Measurements from ENCODE around the gene FBH1. TPM values are rescaled to one million over a fixed set of nuclear protein-coding genes. Genes with fewer than 3 reads are reported as not detected.

Gene FBH1
- total RNA-seq, 1 donor: 93.7 TPM

DNA sequence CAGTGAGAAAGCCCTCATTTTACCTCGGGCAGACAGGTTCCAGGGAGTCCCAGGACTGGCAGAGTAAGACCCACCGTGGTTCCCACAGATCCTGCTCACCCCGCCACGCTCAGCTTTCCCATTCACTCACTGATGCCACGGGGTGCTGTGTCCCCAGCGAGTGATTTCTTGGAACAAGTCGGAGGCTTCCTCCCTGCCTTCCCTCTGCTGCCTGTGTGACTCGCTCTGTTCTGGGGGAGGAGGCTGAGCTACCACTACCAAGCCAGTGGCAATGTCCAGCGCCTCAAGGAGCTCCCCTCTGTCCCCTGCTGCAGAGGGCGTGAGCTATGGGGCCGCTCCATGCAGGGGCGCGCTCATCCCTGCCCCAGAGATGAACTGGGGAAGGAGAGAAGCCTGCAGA is 74.7 kb downstream of the FBH1 start:
- no peaks in the 10 kb centered on the region for H4K20me1 ChIP-seq (ENCODE audit: insufficient read depth, low read length)
- no peak overlapping the region for H3K4me2 ChIP-seq (ENCODE audit: insufficient read depth, low read length)
- TF ChIP-seq, protein P1, sequence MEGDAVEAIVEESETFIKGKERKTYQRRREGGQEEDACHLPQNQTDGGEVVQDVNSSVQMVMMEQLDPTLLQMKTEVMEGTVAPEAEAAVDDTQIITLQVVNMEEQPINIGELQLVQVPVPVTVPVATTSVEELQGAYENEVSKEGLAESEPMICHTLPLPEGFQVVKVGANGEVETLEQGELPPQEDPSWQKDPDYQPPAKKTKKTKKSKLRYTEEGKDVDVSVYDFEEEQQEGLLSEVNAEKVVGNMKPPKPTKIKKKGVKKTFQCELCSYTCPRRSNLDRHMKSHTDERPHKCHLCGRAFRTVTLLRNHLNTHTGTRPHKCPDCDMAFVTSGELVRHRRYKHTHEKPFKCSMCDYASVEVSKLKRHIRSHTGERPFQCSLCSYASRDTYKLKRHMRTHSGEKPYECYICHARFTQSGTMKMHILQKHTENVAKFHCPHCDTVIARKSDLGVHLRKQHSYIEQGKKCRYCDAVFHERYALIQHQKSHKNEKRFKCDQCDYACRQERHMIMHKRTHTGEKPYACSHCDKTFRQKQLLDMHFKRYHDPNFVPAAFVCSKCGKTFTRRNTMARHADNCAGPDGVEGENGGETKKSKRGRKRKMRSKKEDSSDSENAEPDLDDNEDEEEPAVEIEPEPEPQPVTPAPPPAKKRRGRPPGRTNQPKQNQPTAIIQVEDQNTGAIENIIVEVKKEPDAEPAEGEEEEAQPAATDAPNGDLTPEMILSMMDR (IDR thresholded peaks at IDR 0.05; ENCODE audit: extremely low read depth, low read depth, low read length): no peak
- no peaks in the 10 kb centered on the region for H3K9me3 ChIP-seq (ENCODE audit: low read depth, low read length)
- no peak overlapping the region for H2AFZ ChIP-seq (ENCODE audit: low read length)
- no peaks in the 10 kb centered on the region for H3K79me2 ChIP-seq (ENCODE audit: insufficient read depth, low read length)
- H3K4me1 ChIP-seq (ENCODE audit: insufficient read depth, low read length): no peaks in the 10 kb centered on the region
- peak; percentile 77 for DNase-seq (ENCODE audit: insufficient read length, low spot score, missing footprints)
- H3K27ac ChIP-seq (ENCODE audit: low read depth, low read length): no peak overlapping the region
- no peak overlapping the region for H3K4me3 ChIP-seq (ENCODE audit: insufficient read depth, low read length)
- H3K27me3 ChIP-seq (ENCODE audit: insufficient read depth, low read length): no peaks in the 10 kb centered on the region
- H3K36me3 ChIP-seq (ENCODE audit: insufficient read depth, low read length): no peaks in the 10 kb centered on the region

DNA sequence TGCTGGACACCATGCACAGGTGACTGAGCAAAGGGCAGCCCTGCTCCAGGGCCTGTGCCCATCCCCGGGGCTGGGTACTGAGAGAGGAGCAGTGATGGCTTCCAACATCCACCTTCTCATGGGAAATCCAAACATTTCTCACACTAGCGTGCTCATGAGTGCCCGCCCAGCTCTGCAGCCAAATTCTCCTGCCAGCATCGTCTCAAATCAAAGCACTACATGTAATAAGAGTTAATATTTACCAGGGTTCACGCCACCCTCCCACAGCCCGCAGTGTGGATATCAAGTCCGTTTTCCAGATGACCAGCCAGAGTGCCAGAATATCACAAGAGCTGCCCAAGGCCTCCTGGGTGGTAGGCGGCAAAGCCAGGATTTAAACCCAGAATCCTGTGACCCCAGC is 75.2 kb downstream of the FBH1 start:
- H3K79me2 ChIP-seq (ENCODE audit: insufficient read depth, low read length): no peaks in the 10 kb centered on the region
- H3K27me3 ChIP-seq (ENCODE audit: insufficient read depth, low read length): no peaks in the 10 kb centered on the region
- no peak overlapping the region for H3K4me2 ChIP-seq (ENCODE audit: insufficient read depth, low read length)
- TF ChIP-seq, protein P1 (IDR thresholded peaks at IDR 0.05; ENCODE audit: extremely low read depth, low read depth, low read length): no peak
- H2AFZ ChIP-seq (ENCODE audit: low read length): no peak overlapping the region
- no peak overlapping the region for H3K27ac ChIP-seq (ENCODE audit: low read depth, low read length)
- DNase-seq (ENCODE audit: insufficient read length, low spot score, missing footprints): no peak
- no peaks in the 10 kb centered on the region for H3K4me1 ChIP-seq (ENCODE audit: insufficient read depth, low read length)
- H3K36me3 ChIP-seq (ENCODE audit: insufficient read depth, low read length): no peaks in the 10 kb centered on the region
- H4K20me1 ChIP-seq (ENCODE audit: insufficient read depth, low read length): no peaks in the 10 kb centered on the region
- no peaks in the 10 kb centered on the region for H3K9me3 ChIP-seq (ENCODE audit: low read depth, low read length)
- H3K4me3 ChIP-seq (ENCODE audit: insufficient read depth, low read length): no peak overlapping the region

DNA sequence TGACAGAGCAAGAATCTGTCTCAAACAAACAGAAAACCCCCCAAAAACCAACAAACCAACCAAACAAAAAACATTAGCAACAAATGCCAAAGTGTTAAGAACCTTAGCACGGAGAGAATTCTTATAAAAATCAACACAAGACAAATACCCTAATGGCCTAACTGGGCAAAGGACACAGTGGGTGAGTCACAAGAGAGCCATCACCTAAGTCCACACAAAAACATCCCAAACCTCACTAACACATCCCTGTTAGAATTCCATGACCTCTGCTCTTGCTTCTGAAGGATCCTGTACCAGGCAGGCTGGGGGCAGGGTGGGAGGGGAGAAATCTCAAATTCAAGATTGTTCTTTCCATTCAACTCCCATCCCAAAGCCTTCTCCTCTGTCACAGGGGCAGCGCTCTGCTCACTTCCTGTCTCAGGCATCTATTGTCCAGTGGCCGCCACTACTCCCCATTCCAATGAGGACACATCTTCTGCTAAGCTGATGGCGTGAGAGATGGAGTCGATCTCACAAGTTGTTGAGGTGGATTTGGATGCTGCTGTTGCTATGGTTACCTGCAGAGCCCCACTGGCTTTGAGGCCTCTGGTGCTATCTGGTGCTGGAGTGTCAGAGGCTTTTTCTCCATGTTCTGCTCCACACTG is 78.1 kb downstream of the FBH1 start:
- Histone ChIP-seq H3K27me3 (ENCODE audit: insufficient read depth, low read length) (no peaks in the 10 kb centered on the region), H3K9me3 (ENCODE audit: low read depth, low read length) (no peaks in the 10 kb centered on the region), H2AFZ (ENCODE audit: low read length) (no peak overlapping the region), H3K79me2 (ENCODE audit: insufficient read depth, low read length) (no peaks in the 10 kb centered on the region), H3K4me1 (ENCODE audit: insufficient read depth, low read length) (no peaks in the 10 kb centered on the region), H3K27ac (ENCODE audit: low read depth, low read length) (no peak overlapping the region), H4K20me1 (ENCODE audit: insufficient read depth, low read length) (no peaks in the 10 kb centered on the region), H3K36me3 (ENCODE audit: insufficient read depth, low read length) (no peaks in the 10 kb centered on the region), H3K4me3 (ENCODE audit: insufficient read depth, low read length) (no peak overlapping the region), H3K4me2 (ENCODE audit: insufficient read depth, low read length) (no peak overlapping the region)
- TF ChIP-seq, protein P1 (IDR thresholded peaks at IDR 0.05; ENCODE audit: extremely low read depth, low read depth, low read length): no peak
- DNase-seq (ENCODE audit: insufficient read length, low spot score, missing footprints): no peak

DNA sequence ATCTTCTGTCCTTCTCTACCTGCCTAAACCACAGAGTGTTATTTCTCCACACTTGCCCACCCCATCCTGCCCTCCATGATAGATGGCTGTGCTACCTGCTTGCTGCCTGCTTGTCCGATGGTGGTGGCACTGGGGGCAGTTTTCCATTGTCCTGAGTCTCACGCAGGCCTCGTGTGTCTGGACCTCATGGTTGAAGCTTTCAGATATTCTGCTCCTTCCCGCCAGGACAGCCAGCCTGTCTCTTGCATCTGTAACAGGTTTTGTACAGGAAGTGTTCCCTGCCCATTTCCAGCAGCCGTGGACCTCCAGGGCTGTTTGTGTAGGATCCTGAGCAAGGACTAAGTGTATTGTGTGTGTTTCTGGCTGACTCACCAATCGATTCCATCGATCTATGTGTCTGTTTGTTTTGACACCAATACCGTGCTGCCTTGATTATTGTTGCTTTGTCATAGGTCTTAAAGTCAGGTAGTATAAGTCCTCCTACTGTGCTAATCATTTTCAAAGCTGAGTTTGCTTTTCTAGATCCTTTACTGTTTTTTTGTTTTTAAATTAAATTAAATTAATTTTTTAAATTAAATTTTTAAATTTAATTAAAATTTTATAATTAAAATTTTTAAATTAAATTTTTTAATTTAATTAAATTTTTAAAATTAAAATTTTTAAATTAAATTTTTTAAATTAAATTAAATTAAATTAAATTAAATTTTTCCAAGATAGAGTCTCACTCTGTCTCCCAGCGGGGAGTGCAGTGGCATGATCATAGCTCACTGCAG is 78.8 kb downstream of the FBH1 start:
- Histone ChIP-seq H4K20me1 (ENCODE audit: insufficient read depth, low read length) (no peaks in the 10 kb centered on the region), H2AFZ (ENCODE audit: low read length) (no peak overlapping the region), H3K27ac (ENCODE audit: low read depth, low read length) (no peak overlapping the region), H3K27me3 (ENCODE audit: insufficient read depth, low read length) (no peaks in the 10 kb centered on the region), H3K79me2 (ENCODE audit: insufficient read depth, low read length) (no peaks in the 10 kb centered on the region), H3K4me1 (ENCODE audit: insufficient read depth, low read length) (no peaks in the 10 kb centered on the region), H3K36me3 (ENCODE audit: insufficient read depth, low read length) (no peaks in the 10 kb centered on the region), H3K4me2 (ENCODE audit: insufficient read depth, low read length) (no peak overlapping the region), H3K9me3 (ENCODE audit: low read depth, low read length) (no peaks in the 10 kb centered on the region), H3K4me3 (ENCODE audit: insufficient read depth, low read length) (no peak overlapping the region)
- DNase-seq (ENCODE audit: insufficient read length, low spot score, missing footprints): no peak
- TF ChIP-seq, protein P1 (IDR thresholded peaks at IDR 0.05; ENCODE audit: extremely low read depth, low read depth, low read length): no peak

All from osteoblast (primary cell).